Measurements from ENCODE around the gene NKX6-2.
"Not testable (repeated sequence)": the region's sequence is repeated elsewhere in the genome, so short reads cannot be mapped to it uniquely, and the experiment has no call there.

DNA sequence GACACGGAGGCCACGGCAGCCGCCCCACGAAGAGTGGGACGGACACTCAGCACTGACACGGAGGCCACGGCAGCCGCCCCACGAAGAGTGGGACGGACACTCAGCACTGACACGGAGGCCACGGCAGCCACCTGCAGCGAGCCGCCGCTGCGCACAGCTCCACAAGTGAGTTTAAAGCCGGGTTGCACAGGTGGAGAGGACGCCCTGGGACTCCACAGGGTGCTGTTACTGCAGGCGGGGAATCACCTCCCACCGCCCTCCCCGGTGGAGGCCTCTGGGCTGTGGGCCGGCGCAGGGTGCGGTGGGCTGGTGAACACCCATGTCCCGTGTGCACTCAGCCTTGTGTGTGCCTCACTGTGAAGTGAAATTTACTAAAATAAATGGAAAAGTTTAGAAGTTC, 13.1 kb downstream of the NKX6-2 start:
- TF ChIP-seq, protein P1, sequence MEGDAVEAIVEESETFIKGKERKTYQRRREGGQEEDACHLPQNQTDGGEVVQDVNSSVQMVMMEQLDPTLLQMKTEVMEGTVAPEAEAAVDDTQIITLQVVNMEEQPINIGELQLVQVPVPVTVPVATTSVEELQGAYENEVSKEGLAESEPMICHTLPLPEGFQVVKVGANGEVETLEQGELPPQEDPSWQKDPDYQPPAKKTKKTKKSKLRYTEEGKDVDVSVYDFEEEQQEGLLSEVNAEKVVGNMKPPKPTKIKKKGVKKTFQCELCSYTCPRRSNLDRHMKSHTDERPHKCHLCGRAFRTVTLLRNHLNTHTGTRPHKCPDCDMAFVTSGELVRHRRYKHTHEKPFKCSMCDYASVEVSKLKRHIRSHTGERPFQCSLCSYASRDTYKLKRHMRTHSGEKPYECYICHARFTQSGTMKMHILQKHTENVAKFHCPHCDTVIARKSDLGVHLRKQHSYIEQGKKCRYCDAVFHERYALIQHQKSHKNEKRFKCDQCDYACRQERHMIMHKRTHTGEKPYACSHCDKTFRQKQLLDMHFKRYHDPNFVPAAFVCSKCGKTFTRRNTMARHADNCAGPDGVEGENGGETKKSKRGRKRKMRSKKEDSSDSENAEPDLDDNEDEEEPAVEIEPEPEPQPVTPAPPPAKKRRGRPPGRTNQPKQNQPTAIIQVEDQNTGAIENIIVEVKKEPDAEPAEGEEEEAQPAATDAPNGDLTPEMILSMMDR (IDR thresholded peaks at IDR 0.05 in 2 of 3, conservative IDR thresholded peaks at IDR 0.05 in 1 of 3; ENCODE audit: control insufficient read depth in 2 of 3, extremely low read depth in 1 of 3, insufficient read depth in 1 of 3, low read depth in 3 of 3, low read length in 3 of 3), result not testable (repeated sequence)
- not testable (repeated sequence) for TF ChIP-seq SIN3A (IDR thresholded peaks at IDR 0.05; ENCODE audit: low read depth, low read length)

All from GM12878 (cell line).